Ectodermal cell (in vitro differentiated cells): ENCODE measurements around the gene SLC25A42.
A peak's percentile ranks its signal among the peaks of the same experiment; 100 is the strongest.
"Not testable (repeated sequence)": the region's sequence is repeated elsewhere in the genome, so short reads cannot be mapped to it uniquely, and the experiment has no call there.

Experiments
- H3K27ac ChIP-seq: 2 replicates; pipeline ENCODE4 v1.7.0; 2013; ENCODE audit warnings: mild to moderate bottlenecking, low read depth, low read length; ENCODE audit not compliant: insufficient read depth, poor library complexity, severe bottlenecking
- H3K27me3 ChIP-seq: 2 replicates; pipeline ENCODE4 v1.7.0; 2013; ENCODE audit warnings: mild to moderate bottlenecking, low read length; ENCODE audit not compliant: insufficient read depth, control insufficient read depth, poor library complexity, severe bottlenecking
- H3K36me3 ChIP-seq: one replicate; pipeline ENCODE4 v1.7.0; 2013; ENCODE audit warnings: low read length; ENCODE audit not compliant: control insufficient read depth, insufficient read depth
- H3K4me1 ChIP-seq: one replicate; pipeline ENCODE4 v1.7.0; 2013; ENCODE audit warnings: low read length; ENCODE audit not compliant: control insufficient read depth, insufficient read depth
- H3K4me3 ChIP-seq: 2 replicates; pipeline ENCODE4 v1.7.0; 2013; ENCODE audit warnings: low read depth, low read length, control low read depth; ENCODE audit not compliant: insufficient read depth
- H3K9me3 ChIP-seq: 2 replicates; pipeline ENCODE4 v1.7.0; 2013; ENCODE audit warnings: mild to moderate bottlenecking, low read length, moderate library complexity; ENCODE audit not compliant: control insufficient read depth
- WGBS, 2 experiments: methylation state at CpG; one replicate each; pipeline ENCODE4 v1.1.7; 2013; ENCODE audit warnings: missing lambda C conversion rate in 2 of 2; 5-methylcytosine and 5-hydroxymethylcytosine counted together

The SLC25A42 gene

GRCh38 chr19:19103167-19103566 lies 39.4 kb downstream of the SLC25A42 start:
- H3K27me3 ChIP-seq = no peaks in the 10 kb centered on the region
- no peaks in the 10 kb centered on the region for H3K9me3 ChIP-seq
- no peaks in the 10 kb centered on the region for H3K36me3 ChIP-seq
- H3K4me1 ChIP-seq = peaks cover 7% of the 10 kb centered on the region
- WGBS, 2 experiments = 94% methylated on average over 11 of the region's 11 CpGs
- H3K27ac ChIP-seq = no peak overlapping the region
- no peak overlapping the region for H3K4me3 ChIP-seq

GRCh38 chr19:19105365-19106055 lies 41.7 kb downstream of the SLC25A42 start:
- peak overlapping the region; percentile 75 for H3K27ac ChIP-seq

DNA sequence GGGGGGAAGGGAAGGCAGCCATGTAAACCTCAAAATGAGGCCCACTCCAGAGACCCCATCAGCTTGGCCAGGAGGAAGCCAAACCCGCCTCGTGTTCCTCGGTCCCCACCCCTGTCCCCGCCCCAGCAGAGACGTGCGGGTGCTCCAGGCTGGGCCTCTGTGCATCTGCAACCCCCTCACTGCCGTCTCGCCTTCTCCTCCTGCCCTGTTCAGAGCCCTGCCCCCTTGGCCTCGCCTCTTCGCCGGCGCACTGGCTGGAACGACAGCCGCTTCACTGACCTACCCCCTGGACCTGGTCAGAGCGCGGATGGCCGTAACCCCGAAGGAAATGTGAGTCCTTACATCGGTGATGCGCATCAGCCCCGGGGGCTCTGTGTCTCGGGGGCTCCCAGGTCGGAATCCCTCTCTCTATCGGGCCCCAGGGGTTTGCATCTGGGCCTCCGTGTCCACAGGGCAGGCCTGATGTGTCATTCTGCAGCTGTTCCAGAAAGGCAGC lies 42.3 kb downstream of the SLC25A42 start:
- 18 to 19% methylated on average over 25 of the region's 25 CpGs for WGBS, 2 experiments
- H3K4me3 ChIP-seq = peak overlapping the region; percentile 44
- H3K27ac ChIP-seq = peak overlapping the region; percentile 75

More at GRCh38 chr19:19105365-19106055, 41.7 kb downstream of the SLC25A42 start:
- Histone ChIP-seq H3K27me3 (peaks cover 6% of the 10 kb centered on the region), H3K4me1 (peaks cover 10% of the 10 kb centered on the region), H3K36me3 (no peaks in the 10 kb centered on the region), H3K9me3 (no peaks in the 10 kb centered on the region), H3K4me3 (peak overlapping the region; percentile 44)
- 1 to 2% methylated on average over 36 of the region's 36 CpGs for WGBS, 2 experiments

DNA sequence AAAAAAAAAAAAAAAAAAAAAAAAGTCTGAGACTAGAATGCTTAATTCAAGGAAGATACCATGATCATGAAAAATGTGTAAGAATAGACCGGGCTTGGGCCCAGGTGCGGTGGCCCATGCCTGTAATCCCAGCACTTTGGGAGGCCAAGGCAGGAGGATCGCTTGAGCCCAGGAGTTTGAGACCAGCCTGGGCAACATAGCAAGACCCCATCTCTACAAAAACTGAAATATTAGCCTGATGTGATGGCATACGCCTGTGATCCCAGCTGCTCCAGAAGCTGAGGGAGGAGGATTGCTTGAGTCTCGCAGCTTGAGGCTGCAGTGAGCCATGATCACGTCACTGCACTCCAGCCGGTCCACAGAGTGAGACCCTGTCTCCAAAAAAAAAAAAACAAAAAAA lies 43.1 kb downstream of the SLC25A42 start:
- WGBS, 2 experiments = 94 to 96% methylated on average over 7 of the region's 7 CpGs
- peaks cover 12% of the 10 kb centered on the region for H3K27me3 ChIP-seq
- peaks cover 11% of the 10 kb centered on the region for H3K4me1 ChIP-seq
- not testable (repeated sequence) for H3K27ac ChIP-seq, H3K9me3 ChIP-seq, H3K36me3 ChIP-seq, H3K4me3 ChIP-seq

More for the DNA sequence above, 42.3 kb downstream of the SLC25A42 start:
- Histone ChIP-seq H3K9me3 (no peaks in the 10 kb centered on the region), H3K27me3 (peaks cover 12% of the 10 kb centered on the region), H3K36me3 (no peaks in the 10 kb centered on the region), H3K4me1 (peaks cover 11% of the 10 kb centered on the region)

DNA sequence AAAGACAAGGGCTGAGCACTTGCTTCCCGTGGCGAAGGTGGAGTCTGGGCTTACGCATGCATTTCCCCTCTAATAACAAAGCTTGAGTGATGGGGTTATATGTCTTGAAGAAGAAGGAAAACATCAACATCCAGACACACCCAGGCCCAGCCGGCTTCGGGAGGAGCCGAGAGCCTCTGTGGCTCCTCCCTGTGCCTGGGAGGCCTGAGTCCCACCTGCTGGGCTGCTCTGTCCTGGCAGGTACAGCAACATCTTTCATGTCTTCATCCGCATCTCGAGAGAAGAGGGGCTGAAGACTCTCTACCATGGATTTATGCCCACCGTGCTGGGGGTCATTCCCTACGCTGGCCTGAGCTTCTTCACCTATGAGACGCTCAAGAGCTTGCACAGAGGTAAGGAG lies 43.9 kb downstream of the SLC25A42 start:
- H3K27me3 ChIP-seq = peaks cover 12% of the 10 kb centered on the region
- H3K36me3 ChIP-seq = no peaks in the 10 kb centered on the region
- H3K27ac ChIP-seq = no peak overlapping the region
- H3K9me3 ChIP-seq = no peaks in the 10 kb centered on the region
- H3K4me3 ChIP-seq = no peak overlapping the region
- H3K4me1 ChIP-seq = peaks cover 11% of the 10 kb centered on the region
- 80 to 81% methylated on average over 8 to 11 of the region's 11 CpGs for WGBS, 2 experiments

GRCh38 chr19:19109601-19110000 lies 45.8 kb downstream of the SLC25A42 start:
- peaks cover 17% of the 10 kb centered on the region for H3K4me1 ChIP-seq
- no peak overlapping the region for H3K4me3 ChIP-seq
- 94% methylated on average over 9 of the region's 9 CpGs for WGBS, 2 experiments
- peaks cover 12% of the 10 kb centered on the region for H3K27me3 ChIP-seq
- H3K27ac ChIP-seq = no peak overlapping the region
- no peaks in the 10 kb centered on the region for H3K36me3 ChIP-seq
- H3K9me3 ChIP-seq = no peaks in the 10 kb centered on the region

- H3K27me3 ChIP-seq = peaks cover 12% of the 10 kb centered on the region
- H3K4me3 ChIP-seq = peak overlapping the region; percentile 23
- peaks cover 17% of the 10 kb centered on the region for H3K4me1 ChIP-seq
- H3K27ac ChIP-seq = no peak overlapping the region
- no peaks in the 10 kb centered on the region for H3K36me3 ChIP-seq
- no peaks in the 10 kb centered on the region for H3K9me3 ChIP-seq
- WGBS, 2 experiments = 32 to 36% methylated on average over 66 of the region's 66 CpGs
Measured at GRCh38 chr19:19110410-19111135, 46.8 kb downstream of the SLC25A42 start.

DNA sequence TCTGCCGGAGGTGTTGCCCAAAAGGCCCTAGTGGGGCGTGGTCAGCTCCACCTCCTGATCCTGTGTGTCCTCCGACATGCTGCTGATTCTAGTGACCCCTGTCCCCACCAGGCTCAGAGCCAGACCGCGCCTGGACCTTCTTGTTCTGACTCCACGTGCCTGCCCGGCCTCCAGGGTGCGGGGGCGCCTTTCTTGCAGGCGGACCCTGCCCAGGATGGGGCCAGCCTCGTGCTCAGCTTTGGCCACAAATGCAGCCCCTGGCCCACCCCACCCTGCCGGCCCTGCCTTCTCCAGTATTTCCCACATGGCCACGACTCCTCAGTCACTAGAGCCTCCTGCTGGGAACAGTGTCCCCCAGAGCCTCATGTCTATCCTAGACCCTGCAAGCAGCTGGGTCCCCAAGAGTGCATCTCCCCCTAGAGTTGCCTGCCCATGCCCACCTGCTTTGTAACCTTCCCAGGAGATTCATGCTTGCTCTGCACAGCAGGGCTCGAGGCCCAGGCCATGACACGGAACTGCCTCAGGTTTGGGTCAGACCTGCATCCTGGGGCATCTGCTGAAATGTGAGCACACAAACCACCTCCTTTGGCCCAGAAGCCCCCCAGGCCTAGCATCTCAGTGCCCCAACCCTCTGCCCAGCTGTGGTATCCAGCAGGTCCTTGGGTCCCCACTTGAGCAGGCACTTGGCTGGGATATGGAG lies 47.5 kb downstream of the SLC25A42 start:
- no peaks in the 10 kb centered on the region for H3K9me3 ChIP-seq
- no peaks in the 10 kb centered on the region for H3K36me3 ChIP-seq
- peaks cover 11% of the 10 kb centered on the region for H3K4me1 ChIP-seq
- no peak overlapping the region for H3K4me3 ChIP-seq
- 84 to 86% methylated on average over 15 of the region's 15 CpGs for WGBS, 2 experiments
- H3K27ac ChIP-seq = no peak overlapping the region
- peaks cover 12% of the 10 kb centered on the region for H3K27me3 ChIP-seq

- no peak overlapping the region for H3K4me3 ChIP-seq
- no peaks in the 10 kb centered on the region for H3K9me3 ChIP-seq
- 92 to 95% methylated on average over 9 of the region's 9 CpGs for WGBS, 2 experiments
- H3K27ac ChIP-seq = no peak overlapping the region
- peaks cover 11% of the 10 kb centered on the region for H3K4me1 ChIP-seq
- peaks cover 12% of the 10 kb centered on the region for H3K27me3 ChIP-seq
- H3K36me3 ChIP-seq = no peaks in the 10 kb centered on the region
Measured at GRCh38 chr19:19111967-19112580, 48.3 kb downstream of the SLC25A42 start.
